GM18951 (cell line): ENCODE results near the gene SGIP1.

ENCODE experiments used
- POLR2A ChIP-seq: IDR thresholded peaks from 4 replicates; pipeline ENCODE4 v1.6.1; 2011; ENCODE audit warnings: mild to moderate bottlenecking; ENCODE audit not compliant: insufficient read length, insufficient read depth; ENCODE audit errors: extremely low read depth
- in situ Hi-C: fragments of 300-500 bp; cut with MboI; formaldehyde crosslinking; loops from one replicate; pipeline ENCODE4 v1.12.0; 2022; ENCODE audit warnings: low sequenced_read_pairs, mixed read lengths, inconsistent platforms; ENCODE audit not compliant: unreplicated experiment

Gene SGIP1

GRCh38 chr1:66731170-66731865 lies 197.4 kb downstream of the SGIP1 start:
- in situ Hi-C loops, result loop anchor here (25.0 kb wide), 2 partner anchors 469 to 769 kb away; no protein-coding TSS in a partner anchor

DNA sequence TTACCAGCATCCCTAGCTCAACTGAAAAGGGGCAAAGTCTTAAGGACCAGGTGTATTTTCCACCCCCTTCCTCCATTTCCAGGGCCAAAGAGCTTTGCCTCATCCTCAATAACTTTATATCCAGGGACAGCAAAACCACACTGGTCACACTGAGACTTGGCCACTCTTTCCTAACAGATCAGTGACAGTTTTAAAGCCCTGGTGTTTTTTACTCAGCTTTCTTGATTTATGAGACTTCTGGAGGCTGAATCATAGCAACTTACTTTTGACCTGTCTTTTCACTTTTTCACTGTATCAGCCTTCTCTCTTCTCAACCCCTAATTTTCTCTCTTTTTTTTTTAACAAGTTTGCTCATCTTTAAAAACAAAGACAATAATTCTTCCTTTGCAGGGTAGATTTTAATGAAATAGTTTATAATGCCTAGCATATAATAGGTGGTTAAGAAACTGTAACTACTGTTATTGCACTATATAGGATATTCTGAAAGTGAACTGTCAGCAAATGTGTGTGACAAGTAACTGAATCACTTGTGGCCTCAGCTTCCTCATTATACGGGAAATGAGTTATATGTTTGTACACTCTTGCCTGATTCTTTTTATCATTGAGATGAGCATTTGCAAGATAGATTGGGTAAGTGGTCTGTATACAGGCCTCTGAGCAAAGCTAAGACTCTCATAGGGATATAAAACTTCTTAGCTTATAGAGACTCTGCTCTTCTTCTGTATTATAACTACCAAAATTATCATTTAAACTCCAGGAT lies 198.6 kb downstream of the SGIP1 start:
- in situ Hi-C loops, result loop anchor here (25.0 kb wide), 2 partner anchors 470 to 770 kb away; no protein-coding TSS in a partner anchor

More at GRCh38 chr1:66731170-66731865, 197.4 kb downstream of the SGIP1 start:
- no peak for TF ChIP-seq POLR2A

GRCh38 chr1:66733348-66734017 lies 199.5 kb downstream of the SGIP1 start:
- in situ Hi-C loops, result loop anchor here (25.0 kb wide), 2 partner anchors 471 to 771 kb away; no protein-coding TSS in a partner anchor
- TF ChIP-seq POLR2A, result no peak

More for the DNA sequence above, 198.6 kb downstream of the SGIP1 start:
- no peak for TF ChIP-seq POLR2A

DNA sequence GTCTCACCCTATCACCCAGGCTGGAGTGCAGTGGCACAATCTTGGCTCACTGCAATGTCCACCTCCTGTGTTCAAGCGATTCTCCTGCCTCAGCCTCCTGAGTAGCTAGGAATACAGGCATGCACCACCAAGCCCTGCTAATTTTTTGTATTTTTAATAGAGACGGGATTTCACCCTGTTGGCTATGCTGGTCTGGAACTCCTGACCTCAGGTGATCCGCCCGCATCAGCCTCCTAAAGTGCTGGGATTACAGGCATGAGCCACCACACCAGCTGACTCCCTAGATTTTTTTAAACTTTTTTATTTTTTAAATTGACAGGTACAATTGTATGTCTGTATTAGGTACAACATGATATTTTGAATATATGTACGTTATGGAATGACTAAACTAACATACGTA lies 200.6 kb downstream of the SGIP1 start:
- in situ Hi-C loops, result loop anchor here (25.0 kb wide), 2 partner anchors 472 to 772 kb away; no protein-coding TSS in a partner anchor

DNA sequence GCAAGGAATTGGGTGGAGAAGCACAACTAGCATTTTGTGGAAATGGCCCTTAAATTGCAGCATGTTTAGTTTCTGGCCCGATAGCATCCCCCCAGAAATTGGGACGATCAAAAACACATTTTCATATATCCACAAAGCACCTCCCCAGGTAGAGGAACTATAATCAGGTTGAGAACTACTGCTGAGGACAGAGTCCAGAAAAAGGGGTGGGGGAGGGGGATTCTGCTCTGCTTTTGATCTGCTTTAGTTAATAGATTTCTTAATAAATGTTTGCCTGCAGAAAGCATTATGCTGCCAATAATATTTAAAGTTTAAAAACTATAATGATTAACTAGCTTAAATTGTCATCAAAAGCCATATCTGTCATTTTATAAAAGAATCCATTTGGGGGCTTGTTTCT lies 203.9 kb downstream of the SGIP1 start:
- no peak for TF ChIP-seq POLR2A
- in situ Hi-C loops, result loop anchor here (25.0 kb wide), 2 partner anchors 476 to 776 kb away; no protein-coding TSS in a partner anchor

GRCh38 chr1:66739401-66740157 lies 205.6 kb downstream of the SGIP1 start:
- in situ Hi-C loops, result loop anchor here (25.0 kb wide), 2 partner anchors 477 to 777 kb away; no protein-coding TSS in a partner anchor
- TF ChIP-seq POLR2A, result no peak

GRCh38 chr1:66745451-66745850 lies 211.5 kb downstream of the SGIP1 start:
- in situ Hi-C loops, result loop anchor here (25.0 kb wide), 2 partner anchors 483 to 783 kb away; no protein-coding TSS in a partner anchor
- no peak for TF ChIP-seq POLR2A

DNA sequence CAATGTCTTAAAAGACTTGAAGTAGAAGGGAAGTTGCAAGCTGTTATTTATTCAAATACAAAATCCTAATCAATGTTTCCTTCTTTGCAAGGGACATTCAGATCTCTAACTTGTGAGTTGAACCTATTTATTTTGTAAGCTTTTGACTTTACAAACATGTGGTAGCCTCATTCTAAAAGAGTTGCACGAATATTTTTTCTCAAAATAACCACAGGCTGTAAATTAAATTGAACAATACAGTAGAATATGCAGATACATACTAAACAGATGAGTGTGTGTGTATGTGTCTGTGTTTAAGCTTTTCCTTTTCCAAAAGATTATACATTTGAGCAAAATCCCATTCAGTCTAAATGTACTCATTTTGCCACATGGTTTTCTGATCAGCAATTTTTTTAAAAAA lies 213.5 kb downstream of the SGIP1 start:
- in situ Hi-C loops, result loop anchor here (25.0 kb wide), 2 partner anchors 485 to 785 kb away; no protein-coding TSS in a partner anchor
- TF ChIP-seq POLR2A, result no peak

DNA sequence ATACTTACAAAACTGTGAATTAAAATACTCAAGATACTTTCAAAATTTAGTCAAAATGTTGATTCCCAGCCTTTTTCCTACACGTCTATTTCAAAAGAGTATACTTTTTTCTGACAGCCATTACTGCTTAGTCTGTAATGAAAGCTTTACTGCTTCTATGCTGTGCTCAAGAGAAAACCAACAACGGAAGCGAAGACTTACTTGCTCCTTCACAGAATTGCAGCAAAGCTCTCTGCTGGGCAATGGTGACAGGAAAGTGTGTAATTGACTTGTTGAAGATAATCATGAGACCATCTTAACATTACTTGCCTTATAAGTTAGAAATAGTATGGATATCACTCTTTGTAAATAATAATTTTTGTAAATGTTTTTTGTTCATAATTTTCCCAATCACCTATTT lies 216.6 kb downstream of the SGIP1 start:
- no peak for TF ChIP-seq POLR2A
- in situ Hi-C loops, result loop anchor here (25.0 kb wide), 2 partner anchors 237 to 737 kb away; no protein-coding TSS in a partner anchor

DNA sequence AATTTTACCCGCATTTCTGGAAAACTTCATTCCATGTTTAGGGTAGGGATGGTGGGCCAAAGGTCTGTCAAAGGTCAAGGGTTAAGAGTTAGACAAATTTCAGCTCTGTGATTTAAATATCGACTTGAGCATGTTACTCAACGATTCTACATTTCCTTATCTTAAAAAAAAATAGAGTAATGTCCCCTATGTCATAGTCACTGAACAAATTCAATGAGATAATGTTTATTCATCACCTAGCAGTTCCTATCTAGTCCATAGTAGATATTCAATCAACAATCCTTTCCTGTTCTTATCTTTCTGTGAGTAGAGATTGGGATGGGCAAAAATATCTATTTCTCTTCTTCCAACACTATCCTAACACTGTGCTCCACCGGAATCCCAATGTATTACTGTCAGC lies 217.2 kb downstream of the SGIP1 start:
- in situ Hi-C loops, result loop anchor here (25.0 kb wide), 2 partner anchors 236 to 736 kb away; no protein-coding TSS in a partner anchor
- TF ChIP-seq POLR2A, result no peak

DNA sequence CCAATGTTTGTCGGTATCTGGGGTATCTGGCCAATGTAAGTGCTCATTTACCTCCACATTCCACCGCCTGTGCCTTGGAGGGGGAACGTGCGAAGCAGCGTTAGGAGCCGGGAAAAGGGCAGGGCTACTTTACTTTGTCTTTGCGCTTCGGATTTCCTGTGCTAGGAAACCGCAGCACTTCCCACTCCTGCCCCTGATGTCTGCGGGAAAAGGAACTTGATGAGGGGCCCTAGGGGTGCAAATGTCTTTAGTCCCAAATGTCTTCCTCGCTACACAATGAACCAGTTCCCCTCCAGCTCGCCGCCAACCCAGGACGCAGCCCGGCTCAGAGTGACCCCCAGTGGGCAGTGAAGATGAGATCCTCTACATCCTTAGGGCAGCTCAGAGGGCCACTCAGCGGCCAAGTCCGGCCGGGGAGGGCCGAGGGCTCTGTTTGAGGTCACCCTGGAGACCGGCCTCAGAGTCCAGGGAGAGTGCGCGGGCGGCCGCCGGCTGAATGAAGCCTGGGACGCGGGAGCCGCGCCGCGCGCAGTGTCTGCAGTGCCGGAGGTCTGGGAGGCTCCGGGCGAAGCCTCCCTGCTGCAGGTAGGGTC lies 218.1 kb downstream of the SGIP1 start, which contains the start of gene DYNLT5:
Gene DYNLT5 (plus strand): TSS at position 460 of the 593 bp plus-strand sequence. CDS start 2,200 bp downstream, outside the sequence.
- in situ Hi-C loops, result loop anchor here (25.0 kb wide), 2 partner anchors 235 to 735 kb away; no protein-coding TSS in a partner anchor
- no peak for TF ChIP-seq POLR2A
